OCI-M1 (cell line): ENCODE measurements around the gene BEST3.

Experiments used
- DNase-seq: peaks from one replicate; lab custom pipeline; 2025; lab: John Stamatoyannopoulos, UW

BEST3 gene

DNA sequence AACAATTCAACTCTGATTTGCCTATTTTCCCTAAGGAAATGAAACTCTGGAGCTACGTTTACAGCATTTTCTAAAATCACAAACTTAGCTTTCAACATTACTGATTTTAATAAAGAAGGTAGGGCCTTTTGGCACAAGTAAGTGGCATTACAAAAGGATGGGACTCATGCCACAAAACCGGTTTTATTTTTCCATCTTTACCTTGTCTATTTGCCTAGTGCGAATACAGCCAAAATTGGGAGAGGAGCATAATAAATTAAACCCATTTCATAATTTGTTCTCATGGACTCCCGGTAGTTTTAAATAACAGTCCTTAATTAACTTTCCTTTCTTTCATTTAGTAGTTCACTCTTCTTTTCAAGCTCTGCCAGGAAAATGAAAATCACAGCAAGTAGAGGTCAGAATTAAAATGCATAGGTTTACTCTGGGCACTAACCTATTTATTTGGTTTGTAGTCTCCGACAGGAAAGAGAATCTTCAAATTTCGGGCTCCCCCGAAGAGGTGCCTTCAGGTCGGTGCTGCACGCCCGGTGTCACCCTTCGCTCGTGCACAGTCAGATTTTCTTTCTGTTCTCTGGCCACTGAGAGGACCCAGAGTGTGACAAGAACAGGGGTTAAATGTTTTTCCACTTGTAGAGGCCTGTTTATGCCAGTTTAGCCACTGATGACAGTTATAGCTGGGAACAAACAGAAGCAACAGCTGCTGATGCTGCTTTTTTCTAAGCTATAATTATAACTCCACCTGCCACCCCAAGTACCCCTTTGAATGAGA, at the start of gene BEST3:
Gene BEST3 (minus strand): TSS at position 535 of the 772 bp plus-strand sequence. CDS start 1,505 bp downstream, outside the sequence.
- no peak for DNase-seq

GRCh38 chr12:69744109-69744508, 45.0 kb upstream of the BEST3 start:
- DNase-seq, result no peak

DNA sequence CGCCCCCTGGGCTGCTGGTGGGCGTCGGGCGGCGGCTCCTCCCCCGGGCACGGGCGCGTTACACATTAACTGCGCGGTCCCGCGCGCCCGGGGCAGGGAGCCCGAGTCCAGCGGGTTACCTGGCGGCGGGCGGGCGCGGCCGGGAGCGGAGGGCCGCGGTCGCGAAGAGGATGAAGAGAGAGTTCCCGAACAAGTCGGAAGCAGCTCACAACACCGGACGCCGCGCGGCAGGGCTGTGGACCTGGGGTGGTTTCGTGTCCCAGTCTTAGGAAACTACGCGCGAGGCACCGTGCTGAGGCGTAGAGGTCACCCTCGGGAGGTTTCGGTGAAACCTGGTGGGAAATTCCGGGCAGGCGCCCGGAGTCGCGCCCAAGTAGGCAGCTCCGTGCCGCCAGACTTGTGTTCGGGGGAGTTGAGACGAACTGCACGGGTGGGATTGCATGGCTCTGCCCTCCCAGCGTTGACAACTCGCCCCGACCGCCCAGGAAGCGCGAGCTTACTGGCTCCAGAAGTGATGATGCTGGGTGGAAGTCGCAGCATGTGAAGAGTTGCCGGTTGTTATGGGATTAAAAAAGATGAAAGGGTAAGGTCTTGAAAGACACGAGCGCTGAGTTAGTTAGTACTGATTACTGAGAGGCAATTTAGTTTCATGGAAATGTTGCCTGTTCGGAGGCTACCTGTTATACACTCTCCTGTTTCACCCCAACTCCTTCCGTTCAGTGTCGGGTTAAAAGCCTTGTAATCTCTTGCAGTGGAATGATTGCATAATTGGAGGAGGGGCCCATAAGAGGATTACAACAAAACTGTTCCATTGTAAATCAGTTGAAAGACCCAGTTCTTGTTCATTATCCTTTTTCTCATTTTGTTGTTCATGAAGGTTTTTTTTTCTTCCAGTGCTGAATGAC, 40.4 kb upstream of the BEST3 start:
- DNase-seq, result peak; percentile 76

DNA sequence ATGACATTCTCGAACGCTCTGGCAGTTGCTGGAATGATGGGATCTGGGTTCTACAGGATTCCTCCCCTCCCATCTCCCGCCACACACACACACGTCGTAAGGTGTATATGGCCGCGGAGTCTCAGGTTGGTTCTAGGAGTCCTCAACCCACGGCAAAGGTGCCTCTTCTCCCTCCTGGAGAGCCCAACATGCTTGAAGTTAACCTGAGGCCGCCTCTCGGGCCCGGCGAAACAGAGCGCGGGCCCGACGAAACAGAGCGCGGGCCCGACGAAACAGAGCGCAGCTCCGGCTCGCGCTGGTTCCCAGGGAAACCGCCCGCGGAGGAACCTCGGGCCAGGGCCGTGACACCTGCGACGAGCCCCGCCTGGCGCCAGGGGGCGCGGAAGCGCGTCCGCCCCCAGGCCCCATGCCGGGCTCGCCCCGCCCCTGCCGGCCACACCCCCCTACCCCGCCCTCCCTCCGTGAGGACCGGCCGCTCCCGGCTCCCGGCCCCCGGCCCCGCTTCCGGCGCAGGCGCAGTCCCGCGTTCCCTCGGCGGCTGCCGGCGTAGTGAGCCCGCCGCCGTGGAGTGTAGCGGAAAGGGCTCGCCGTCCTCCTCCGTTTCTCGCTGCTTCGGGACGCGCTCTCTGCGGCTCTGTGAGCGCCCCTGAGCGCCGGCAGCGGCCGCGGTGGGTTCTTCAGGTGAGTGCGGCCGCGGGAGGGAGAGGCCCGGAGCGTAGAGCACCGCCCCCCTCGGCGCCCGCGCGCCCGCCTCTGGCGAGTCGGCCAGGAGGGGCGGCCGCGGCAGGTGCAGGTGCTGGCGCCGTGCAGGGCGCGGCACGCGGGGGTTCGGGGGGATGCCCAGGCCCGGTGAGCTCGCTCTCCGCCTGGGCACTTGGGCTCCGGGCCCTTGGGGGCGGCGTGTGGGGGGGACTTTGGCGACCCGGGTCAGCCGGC, 39.5 kb upstream of the BEST3 start, which contains the start of gene RAB3IP:
Gene RAB3IP (plus strand): TSS at position 510 of the 936 bp plus-strand sequence. CDS start 16,549 bp downstream, outside the sequence.
- DNase-seq, result peak; percentile 93

DNA sequence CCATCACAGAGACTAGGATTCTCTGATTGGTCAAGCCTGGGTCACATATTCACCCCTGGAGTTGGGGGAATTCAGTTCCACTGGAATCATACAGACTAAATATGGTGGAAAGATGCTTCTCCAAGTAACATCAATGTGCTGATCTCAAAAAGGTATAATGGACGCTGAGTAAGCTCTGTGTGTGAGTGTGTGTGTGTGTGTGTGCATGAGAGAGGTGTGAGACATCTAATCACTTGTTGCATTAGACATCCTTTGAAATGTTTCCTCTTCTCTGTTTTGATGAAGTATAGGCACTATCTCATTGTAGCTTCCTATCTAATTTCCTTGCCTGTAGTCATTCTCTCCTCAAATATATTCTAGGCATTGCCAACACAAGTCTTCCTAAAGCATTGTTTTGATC, 34.5 kb upstream of the BEST3 start:
- no peak for DNase-seq

- no peak for DNase-seq
These were observed 33.0 kb upstream of the BEST3 start for GRCh38 chr12:69732088-69732487.

DNA sequence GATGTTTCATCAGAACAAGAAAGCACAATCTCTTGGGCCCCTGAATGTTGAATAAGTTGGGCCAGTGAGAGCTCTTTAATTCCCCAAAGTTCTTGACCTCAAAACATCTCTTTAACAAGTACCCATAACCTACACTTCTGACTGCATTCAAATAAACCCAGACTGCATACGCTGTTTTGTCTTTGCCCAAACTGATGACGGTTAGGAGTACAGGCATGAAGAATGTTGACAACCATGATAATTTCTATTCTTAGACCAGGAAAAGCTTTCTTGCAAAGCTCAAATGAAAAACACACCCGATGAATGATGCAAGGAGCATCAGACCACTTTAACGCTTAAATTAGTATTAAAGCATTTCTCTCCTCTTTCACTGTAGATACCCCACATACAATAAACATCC, 27.8 kb upstream of the BEST3 start:
- no peak for DNase-seq

DNA sequence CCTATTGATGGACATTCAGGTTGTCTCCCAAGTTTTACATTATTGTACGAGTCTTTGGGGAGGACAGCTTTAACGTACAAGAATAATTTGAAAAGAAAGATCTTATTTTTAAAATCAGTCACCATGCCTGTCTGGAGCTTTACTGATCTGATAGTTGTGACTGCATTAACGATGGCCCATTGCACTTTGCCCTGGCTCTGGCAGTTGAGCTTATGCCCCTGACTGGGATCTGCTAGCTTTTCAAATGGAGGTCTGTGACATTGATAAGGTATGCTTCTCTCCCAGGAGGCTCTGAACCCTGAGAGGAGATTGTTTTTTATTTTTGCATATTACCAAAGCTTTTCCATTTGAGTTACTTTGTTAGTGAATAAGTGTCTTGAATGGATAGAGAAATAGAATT, 21.6 kb upstream of the BEST3 start:
- no peak for DNase-seq

DNA sequence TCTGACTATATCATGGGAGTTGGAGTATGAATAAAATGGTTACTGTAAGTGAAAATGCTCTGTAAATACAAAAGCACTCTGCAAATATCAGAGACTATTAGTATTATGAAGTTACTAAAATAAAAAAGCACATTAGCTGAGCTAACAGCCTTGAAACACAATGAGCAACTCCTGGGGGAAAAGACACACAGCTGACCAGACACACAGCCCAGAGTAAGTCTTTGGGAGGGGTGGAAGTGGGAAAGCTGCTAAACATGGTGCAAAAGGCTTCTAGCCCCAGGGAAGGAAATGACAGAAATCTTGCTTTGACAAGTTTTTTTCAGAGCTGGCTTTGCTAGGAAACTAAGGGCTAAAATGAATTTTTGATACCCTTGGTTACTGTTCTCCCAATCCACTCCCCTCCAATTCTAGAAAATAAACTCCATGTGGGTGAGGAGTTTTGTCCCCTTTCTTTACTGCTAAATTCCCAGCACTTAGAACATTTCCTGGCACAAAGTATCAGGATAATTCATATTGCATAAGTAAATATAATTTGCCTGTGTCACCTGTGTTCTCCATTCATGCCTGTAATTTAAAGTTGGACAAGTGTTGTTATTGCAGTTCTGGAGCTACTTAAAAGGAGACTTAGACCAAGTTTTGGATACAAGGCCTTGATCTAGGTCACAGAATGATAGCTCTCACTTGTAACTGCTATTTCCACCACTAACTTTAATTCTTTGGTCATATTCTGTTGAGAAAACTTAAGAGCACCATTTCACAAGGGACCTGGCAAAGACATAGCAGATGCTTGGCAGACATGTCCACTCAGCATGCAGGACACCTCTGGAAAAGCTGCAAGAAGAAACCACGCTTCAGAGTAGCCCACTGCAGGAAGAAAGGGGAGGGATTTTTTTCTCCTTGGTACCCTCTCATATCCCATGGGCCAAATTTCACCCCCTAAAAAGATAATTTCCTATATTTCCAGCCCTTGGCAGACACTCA, 20.5 kb upstream of the BEST3 start:
- DNase-seq, result no peak

GRCh38 chr12:69714542-69714941, 15.4 kb upstream of the BEST3 start:
- no peak for DNase-seq

DNA sequence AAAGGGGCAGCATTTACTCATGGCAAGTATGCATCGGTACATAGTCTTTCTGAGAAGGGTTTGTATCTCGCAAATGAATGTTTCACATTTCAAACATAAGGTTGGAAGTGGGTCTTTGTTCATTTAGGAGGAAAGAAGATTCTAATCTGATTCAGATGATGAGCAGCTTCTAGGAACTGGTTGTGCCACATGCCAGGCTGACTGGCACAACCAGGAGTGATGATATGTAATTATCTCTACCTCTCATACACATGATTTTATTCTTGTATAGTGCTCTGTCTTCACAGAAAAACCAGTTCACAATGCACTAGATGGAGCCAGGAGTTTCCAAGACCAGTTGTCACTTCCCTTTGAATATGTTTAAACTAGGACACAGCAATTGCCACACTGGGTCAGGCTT, 13.7 kb upstream of the BEST3 start:
- DNase-seq, result no peak

DNA sequence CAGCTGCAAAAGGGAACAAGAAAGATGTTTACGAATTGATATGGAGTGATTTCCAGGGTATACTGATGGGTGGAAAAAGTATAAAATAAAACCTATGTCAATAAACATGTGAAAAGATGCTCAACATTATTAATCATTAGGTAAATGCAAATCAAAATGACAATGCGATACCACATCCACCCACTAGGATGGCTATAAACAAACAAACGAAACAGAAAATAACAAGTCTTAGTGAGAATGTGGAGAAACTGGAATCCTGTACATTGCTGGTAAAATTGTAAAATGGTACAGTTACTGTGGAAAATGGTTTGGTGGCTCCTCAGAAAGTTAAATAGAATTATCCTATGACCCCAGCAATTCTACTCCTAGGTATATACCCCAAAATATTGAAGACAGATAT, 9.5 kb upstream of the BEST3 start:
- no peak for DNase-seq

GRCh38 chr12:69704357-69704756, 5.3 kb upstream of the BEST3 start:
- no peak for DNase-seq

DNA sequence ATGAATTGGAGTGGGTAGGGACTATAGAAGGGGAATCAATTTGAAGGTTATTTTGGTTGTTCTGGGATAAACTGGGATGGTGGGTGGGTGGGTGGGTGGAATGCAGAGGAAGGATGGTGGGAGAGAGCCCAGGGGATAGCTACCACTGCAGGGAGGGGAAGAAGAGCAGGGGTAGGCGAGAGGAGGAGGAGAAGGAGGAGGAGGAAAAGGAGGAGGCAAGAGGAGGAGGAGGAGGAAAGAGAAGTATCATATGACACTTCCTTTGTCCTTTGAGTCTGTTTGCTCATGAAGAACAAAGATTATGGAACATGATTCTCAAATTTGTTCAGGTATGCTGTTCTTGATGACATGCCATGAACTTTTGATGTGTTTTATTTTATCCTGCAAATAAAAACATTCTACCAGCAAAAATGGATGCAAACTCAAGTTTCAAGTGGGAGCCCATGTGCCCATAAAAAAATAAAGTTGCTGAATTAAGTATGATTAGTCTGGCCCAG, 4.1 kb upstream of the BEST3 start:
- no peak for DNase-seq

- no peak for DNase-seq
These were observed 2.7 kb upstream of the BEST3 start for GRCh38 chr12:69701826-69702225.

DNA sequence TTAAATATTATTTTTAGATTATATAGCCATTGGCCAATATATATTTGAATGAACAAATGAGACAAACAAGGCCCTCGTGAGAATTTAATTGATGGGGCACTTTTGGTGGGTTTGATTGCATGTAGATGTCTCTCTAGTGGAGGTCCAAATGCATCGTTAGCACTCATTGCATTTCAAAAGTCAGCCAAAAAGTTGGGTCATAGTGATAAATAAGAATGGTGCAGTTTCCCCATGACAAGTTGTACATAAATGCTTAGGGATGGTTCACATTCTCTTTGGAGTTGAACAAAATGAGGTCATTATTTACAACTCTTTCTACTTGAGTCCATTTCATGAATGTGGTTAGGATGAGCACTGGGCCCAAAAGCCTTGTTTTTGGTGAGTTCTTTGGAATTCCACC, 1.0 kb downstream of the BEST3 start:
- no peak for DNase-seq

DNA sequence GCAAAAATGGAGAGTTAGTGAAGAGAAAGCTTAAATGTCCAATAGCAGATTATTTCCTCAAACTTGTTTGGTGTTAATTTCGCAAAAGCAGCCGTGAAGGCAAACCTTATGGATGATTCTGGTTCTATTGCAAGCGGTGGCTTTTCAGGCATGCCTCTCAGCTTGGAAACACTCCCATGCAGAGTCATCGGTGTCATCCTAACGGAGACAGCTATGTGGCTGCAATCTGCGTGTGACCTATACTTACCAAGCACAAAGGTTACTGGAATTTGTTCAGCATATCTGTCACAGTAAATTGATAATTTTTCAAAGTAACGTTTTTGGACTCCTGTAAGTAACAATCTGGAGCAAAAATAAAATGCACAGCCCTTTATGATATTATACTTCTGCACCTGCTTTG, 5.0 kb downstream of the BEST3 start:
- no peak for DNase-seq

- DNase-seq, result no peak
These were observed 9.5 kb downstream of the BEST3 start for GRCh38 chr12:69689638-69690037.

GRCh38 chr12:69688471-69689427, 10.4 kb downstream of the BEST3 start:
- no peak for DNase-seq
